Nephron progenitor cell (in vitro differentiated cells): Measurements from ENCODE around the gene RAMP1.
"Not testable (repeated sequence)": the region's sequence is repeated elsewhere in the genome, so short reads cannot be mapped to it uniquely, and the experiment has no call there.

Source experiments
- DNase-seq: peaks from one replicate; pipeline ENCODE4 v3.0.0; 2021
- H3K27ac Mint-ChIP-seq: 2 replicates; pipeline ENCODE4 v1.8.0; 2021; ENCODE audit warnings: mild to moderate bottlenecking, moderate library complexity, mixed read lengths
- H3K27me3 Mint-ChIP-seq: 2 replicates; pipeline ENCODE4 v1.8.0; 2021; ENCODE audit warnings: mild to moderate bottlenecking, low read depth, mixed read lengths; ENCODE audit not compliant: poor library complexity
- H3K36me3 Mint-ChIP-seq: 2 replicates; pipeline ENCODE4 v1.8.0; 2021; ENCODE audit warnings: low read depth, mixed read lengths
- H3K4me1 Mint-ChIP-seq: 2 replicates; pipeline ENCODE4 v1.8.0; 2021; ENCODE audit warnings: mixed read lengths
- H3K4me3 Mint-ChIP-seq: 2 replicates; pipeline ENCODE4 v1.8.0; 2021; ENCODE audit warnings: mild to moderate bottlenecking, moderate library complexity, mixed read lengths
- H3K9me3 Mint-ChIP-seq: 2 replicates; pipeline ENCODE4 v1.8.0; 2021; ENCODE audit warnings: mild to moderate bottlenecking, moderate library complexity, mixed read lengths
- CTCF ChIP-seq: fragments of 200-600 bp; sonication (generic); IDR thresholded peaks from 2 replicates; pipeline ENCODE4 v1.5.0; 2021; ENCODE audit warnings: antibody characterized with exemption

Gene RAMP1

GRCh38 chr2:237942513-237942899 is 83.1 kb downstream of the RAMP1 start:
- Mint-ChIP-seq H3K27me3 (peaks cover 13% of the 10 kb centered on the region), H3K4me1 (peaks cover 5% of the 10 kb centered on the region), H3K4me3 (no peak overlapping the region), H3K9me3 (peaks cover 35% of the 10 kb centered on the region), H3K36me3 (no peaks in the 10 kb centered on the region), H3K27ac (no peak overlapping the region)
- TF ChIP-seq CTCF: no peak
- DNase-seq: no peak

GRCh38 chr2:237943395-237944094 is 84.1 kb downstream of the RAMP1 start:
- H3K36me3 Mint-ChIP-seq: no peaks in the 10 kb centered on the region
- H3K27ac Mint-ChIP-seq: no peak overlapping the region
- no peak for TF ChIP-seq CTCF
- peaks cover 5% of the 10 kb centered on the region for H3K4me1 Mint-ChIP-seq
- peaks cover 13% of the 10 kb centered on the region for H3K27me3 Mint-ChIP-seq
- peaks cover 40% of the 10 kb centered on the region for H3K9me3 Mint-ChIP-seq
- H3K4me3 Mint-ChIP-seq: no peak overlapping the region
- DNase-seq: no peak

- H3K4me3 Mint-ChIP-seq: no peak overlapping the region
- peaks cover 5% of the 10 kb centered on the region for H3K4me1 Mint-ChIP-seq
- no peak for TF ChIP-seq CTCF
- peaks cover 13% of the 10 kb centered on the region for H3K27me3 Mint-ChIP-seq
- H3K27ac Mint-ChIP-seq: peak overlapping the region; percentile 61
- peaks cover 41% of the 10 kb centered on the region for H3K9me3 Mint-ChIP-seq
- no peaks in the 10 kb centered on the region for H3K36me3 Mint-ChIP-seq
- no peak for DNase-seq
Observed at GRCh38 chr2:237944302-237944701, 84.9 kb downstream of the RAMP1 start.

GRCh38 chr2:237946423-237946822 is 87.0 kb downstream of the RAMP1 start:
- H3K4me3 Mint-ChIP-seq: no peak overlapping the region
- H3K27ac Mint-ChIP-seq: no peak overlapping the region
- no peaks in the 10 kb centered on the region for H3K36me3 Mint-ChIP-seq
- H3K9me3 Mint-ChIP-seq: peaks cover 41% of the 10 kb centered on the region
- no peak for DNase-seq
- TF ChIP-seq CTCF: no peak
- no peaks in the 10 kb centered on the region for H3K4me1 Mint-ChIP-seq
- peaks cover 18% of the 10 kb centered on the region for H3K27me3 Mint-ChIP-seq

GRCh38 chr2:237951354-237951753 is 91.9 kb downstream of the RAMP1 start:
- DNase-seq, H3K4me3 Mint-ChIP-seq, H3K4me1 Mint-ChIP-seq, H3K27ac Mint-ChIP-seq, H3K36me3 Mint-ChIP-seq: not testable (repeated sequence)
- peaks cover 16% of the 10 kb centered on the region for H3K9me3 Mint-ChIP-seq
- peaks cover 61% of the 10 kb centered on the region for H3K27me3 Mint-ChIP-seq

- Mint-ChIP-seq H3K27ac (no peak overlapping the region), H3K27me3 (peaks cover 64% of the 10 kb centered on the region), H3K9me3 (peaks cover 12% of the 10 kb centered on the region), H3K4me1 (no peaks in the 10 kb centered on the region), H3K36me3 (no peaks in the 10 kb centered on the region), H3K4me3 (no peak overlapping the region)
- TF ChIP-seq CTCF: no peak
- no peak for DNase-seq
Observed at GRCh38 chr2:237951878-237952277, 92.5 kb downstream of the RAMP1 start.
